GM12878 (cell line): ENCODE results near the gene MID2. TPM values are rescaled to one million over a fixed set of nuclear protein-coding genes. Genes with fewer than 3 reads are reported as not detected.

Source experiments
- ATAC-seq: fragments of 200-7000 bp; cut with Tn5 transposase; 3 replicates; pipeline ENCODE4 v1.9.1; 2020; ENCODE audit warnings: mild to moderate bottlenecking, moderate library complexity
- BruUV-seq: library from RNA; stranded (reverse); fragments of 400-500 nt; replicated peaks from 2 replicates; lab custom pipeline; 2021; lab: Mats Ljungman, UMichigan
- CTCF ChIA-PET: fragments of 300-600 bp; sonication (Branson Sonifier 250); formaldehyde crosslinking; extraction: SDS; loops from one replicate; lab custom pipeline; 2021; ENCODE audit warnings: inconsistent platforms; lab: Yijun Ruan, JAX
- POLR2A ChIA-PET: fragments of 350-600 bp; formaldehyde crosslinking; extraction: SDS; loops from one replicate; lab custom pipeline; 2021; ENCODE audit warnings: inconsistent platforms; lab: Charles Lee
- RAD21 ChIA-PET: fragments of 300-600 bp; sonication (Branson Sonifier 250); formaldehyde crosslinking; loops from one replicate; lab custom pipeline; 2023; ENCODE audit warnings: antibody characterized with exemption; ENCODE audit not compliant: unreplicated experiment; lab: Charles Lee
- SMC1A ChIA-PET: fragments of 300-600 bp; sonication (Branson Sonifier 250); formaldehyde crosslinking; loops from one replicate; lab custom pipeline; 2023; ENCODE audit not compliant: unreplicated experiment, uncharacterized antibody; lab: Charles Lee
- DNase-seq: peaks from one replicate; pipeline ENCODE4 v3.0.0-alpha.2; 2011; ENCODE audit warnings: low read depth, low spot score
- FAIRE-seq: peaks from 3 replicates; lab custom pipeline; 2011; peaks lifted over from hg19 to GRCh38; lab: Jason Lieb, UNC
- H2AFZ ChIP-seq: 2 replicates; pipeline ENCODE4 v1.6.0; 2011; ENCODE audit warnings: low read depth, low read length, control low read depth; ENCODE audit not compliant: control insufficient read depth
- H3K27ac ChIP-seq: 2 replicates; pipeline ENCODE4 v1.5.1; 2011; ENCODE audit warnings: control low read depth; ENCODE audit not compliant: control insufficient read depth, insufficient read depth
- H3K27me3 ChIP-seq, 2 experiments: replicated peaks in 1 of 2; 2 replicates each; pipeline versions ENCODE4 v1.6.0 to v1.6.1; 2011; ENCODE audit warnings: low read length in 1 of 2; ENCODE audit not compliant: control insufficient read depth in 2 of 2, insufficient read depth in 2 of 2
- H3K36me3 ChIP-seq, 2 experiments: 2 replicates each; pipeline ENCODE4 v1.5.1; 2011; ENCODE audit warnings: low read length in 1 of 2; ENCODE audit not compliant: control insufficient read depth in 2 of 2, insufficient read depth in 2 of 2
- H3K4me1 ChIP-seq: 2 replicates; pipeline ENCODE4 v1.6.1; 2011; ENCODE audit warnings: mild to moderate bottlenecking, low read length, moderate library complexity, mixed read lengths; ENCODE audit not compliant: control insufficient read depth, insufficient read depth
- H3K4me2 ChIP-seq: 2 replicates; pipeline ENCODE4 v1.6.0; 2011; ENCODE audit warnings: control low read depth; ENCODE audit not compliant: control insufficient read depth, insufficient read depth
- H3K4me3 ChIP-seq: fragments of 200-600 bp; sonication (generic); 2 replicates; pipeline ENCODE4 v1.5.1; 2016
- H3K79me2 ChIP-seq: 2 replicates; pipeline ENCODE4 v1.6.0; 2011; ENCODE audit warnings: low read length; ENCODE audit not compliant: control insufficient read depth, insufficient read depth
- H3K9ac ChIP-seq: 2 replicates; pipeline ENCODE4 v1.8.0; 2011; ENCODE audit warnings: low read length, control low read depth, mixed read lengths; ENCODE audit not compliant: control insufficient read depth, insufficient read depth
- H3K9me3 ChIP-seq: replicated peaks from 3 replicates; pipeline ENCODE4 v1.5.1; 2011; ENCODE audit warnings: mild to moderate bottlenecking, low read length; ENCODE audit not compliant: control insufficient read depth, insufficient read depth
- H4K20me1 ChIP-seq: 2 replicates; pipeline ENCODE4 v1.6.0; 2011; ENCODE audit not compliant: control insufficient read depth, insufficient read depth
- ATF7 ChIP-seq: fragments of 450-650 bp; IDR thresholded peaks from 2 replicates; pipeline ENCODE4 v1.6.1; 2016; ENCODE audit warnings: low read depth, mild to moderate bottlenecking
- BRCA1 ChIP-seq: IDR thresholded peaks from 2 replicates; pipeline ENCODE4 v1.6.1; 2011; ENCODE audit warnings: low read depth, low read length, improper control_type of control experiment
- FOS ChIP-seq: IDR thresholded peaks from 3 replicates; pipeline ENCODE4 v1.6.1; 2011; ENCODE audit warnings: borderline replicate concordance; ENCODE audit not compliant: insufficient read length; ENCODE audit errors: extremely low read depth
- HDGF ChIP-seq: fragments of 450-650 bp; IDR thresholded peaks from 2 replicates; pipeline ENCODE4 v1.6.1; 2016; ENCODE audit warnings: antibody characterized with exemption
- KAT2A ChIP-seq: conservative IDR thresholded peaks from 2 replicates; pipeline ENCODE4 v1.6.1; 2011; ENCODE audit warnings: low read depth, low read length; ENCODE audit not compliant: control insufficient read depth
- NFYA ChIP-seq: IDR thresholded peaks from 2 replicates; pipeline ENCODE4 v1.6.1; 2011; ENCODE audit warnings: low read depth, mild to moderate bottlenecking, low read length, improper control_type of control experiment, borderline replicate concordance
- PAX8 ChIP-seq: fragments of 450-650 bp; IDR thresholded peaks from 2 replicates; pipeline ENCODE4 v1.6.1; 2017; ENCODE audit warnings: mild to moderate bottlenecking, moderate library complexity
- PBX3 ChIP-seq: IDR thresholded peaks from 2 replicates; pipeline ENCODE4 v1.6.1; 2011; ENCODE audit warnings: mild to moderate bottlenecking, low read depth, low read length, moderate library complexity; ENCODE audit not compliant: insufficient replicate concordance
- POLR2A ChIP-seq: IDR thresholded peaks from 2 replicates; pipeline ENCODE4 v1.6.1; 2011; ENCODE audit warnings: low read depth, mild to moderate bottlenecking, low read length
- POLR2AphosphoS2 ChIP-seq: IDR thresholded peaks from 2 replicates; pipeline ENCODE4 v1.6.1; 2011; ENCODE audit warnings: low read depth, mild to moderate bottlenecking, low read length, improper control_type of control experiment, moderate library complexity
- SMAD5 ChIP-seq: IDR thresholded peaks from 2 replicates; pipeline ENCODE4 v1.6.1; 2016; ENCODE audit warnings: antibody characterized with exemption, low read depth
- SPI1 ChIP-seq: IDR thresholded peaks from 2 replicates; pipeline ENCODE4 v1.6.1; 2011; ENCODE audit warnings: low read depth, mild to moderate bottlenecking, low read length, moderate library complexity, borderline replicate concordance; ENCODE audit not compliant: insufficient read depth
- SRF ChIP-seq, 2 experiments: IDR thresholded peaks; 2 replicates each; pipeline ENCODE4 v1.6.1; 2011; ENCODE audit warnings: low read depth in 2 of 2, low read length in 2 of 2, mild to moderate bottlenecking in 1 of 2, moderate library complexity in 1 of 2
- WRNIP1 ChIP-seq: IDR thresholded peaks from 2 replicates; pipeline ENCODE4 v1.6.1; 2011; ENCODE audit warnings: low read depth, low read length, improper control_type of control experiment, borderline replicate concordance
- YBX1 ChIP-seq: fragments of 450-650 bp; IDR thresholded peaks from 2 replicates; pipeline ENCODE4 v1.6.1; 2016; ENCODE audit warnings: antibody characterized with exemption
- ZNF622 ChIP-seq: fragments of 450-650 bp; IDR thresholded peaks from 2 replicates; pipeline ENCODE4 v1.6.1; 2017; ENCODE audit warnings: mild to moderate bottlenecking, inconsistent platforms
- WGBS: methylation state at CpG from one replicate; pipeline ENCODE4 v1.1.6; 2016; ENCODE audit warnings: low lambda C conversion rate; ENCODE audit not compliant: insufficient replicate concordance, insufficient coverage; ENCODE audit errors: missing lambda C conversion rate; 5-methylcytosine and 5-hydroxymethylcytosine counted together
- in situ Hi-C: fragments of 300-500 bp; cut with MboI; formaldehyde crosslinking; loops from 9 replicates; pipeline ENCODE4 v1.14.3; 2018; ENCODE audit warnings: mixed read lengths
- intact Hi-C: fragments of 100-400 bp; cut with micrococcal nuclease; formaldehyde crosslinking; loops from one replicate; pipeline ENCODE4 v1.14.2; 2022; ENCODE audit not compliant: unreplicated experiment
- polyA plus RNA-seq, 11 experiments: library from polyadenylated mRNA; depleted of rRNA in 4 of 11; unstranded in 6 of 11; stranded (reverse) in 5 of 11; fragments of >200 nt; fragmentation: Nextera tagmentation in 4 of 11; fragmentation: Illumina TruSeq in 1 of 11; extraction: Ambion mirVana in 4 of 11; extraction: Trizol in 1 of 11; gene quantifications; 1 replicate in 1 of 11; 2 replicates in 10 of 11; pipeline versions ENCODE4 v1.2.1 to v1.2.3, GENCODE V29; 2011 to 2016; ENCODE audit warnings: inconsistent platforms in 2 of 11, missing spikeins in 2 of 11, low read depth in 1 of 11
- total RNA-seq, 4 experiments: library from RNA; depleted of rRNA in 3 of 4; stranded (reverse); fragments of >200 nt in 3 of 4; fragmentation: Illumina TruSeq in 1 of 4; extraction: Trizol in 1 of 4; gene quantifications; 2 replicates each; pipeline versions ENCODE4 v1.2.1 to v1.2.3, GENCODE V29; 2013 to 2021
- TF ChIP-seq, protein P1 (sequence below): fragments of 450-650 bp; formaldehyde crosslinking; IDR thresholded peaks from 2 replicates; pipeline ENCODE4 v1.5.0; 2022; ENCODE audit warnings: mild to moderate bottlenecking, missing genetic modification characterization
- TF ChIP-seq, protein P2 (sequence below): fragments of 150-350 bp; IDR thresholded peaks from 2 replicates; pipeline ENCODE4 v1.6.1; 2016; ENCODE audit warnings: low read depth, low read length

MID2 gene
- total and polyA plus RNA-seq, 10 of the 15 experiments (the other 5 are each of a cell fraction or from before 2014, with no cell fraction given): 0.04 to 0.21 TPM; not detected in 8

GRCh38 chrX:107861056-107861455, 35.4 kb downstream of the MID2 start:
- H3K79me2 ChIP-seq: no peaks in the 10 kb centered on the region
- no peak for ATAC-seq
- RAD21 ChIA-PET: no interaction called here
- POLR2A ChIA-PET: no interaction called here
- in situ Hi-C loops (no loop called here), intact Hi-C loops (no loop called here)
- H3K4me2 ChIP-seq: no peak overlapping the region
- CTCF ChIA-PET: no interaction called here
- no peaks in the 10 kb centered on the region for H3K4me1 ChIP-seq
- no TSS peak for BruUV-seq
- H3K27me3 ChIP-seq: no peaks in the 10 kb centered on the region; a peak in 1 of 4 replicates
- H2AFZ ChIP-seq: no peak overlapping the region
- WGBS: 51% methylated on average over 4 of the region's 4 CpGs
- DNase-seq: no peak
- no peaks in the 10 kb centered on the region for H3K9me3 ChIP-seq
- SMC1A ChIA-PET: no interaction called here
- no peak overlapping the region for H3K4me3 ChIP-seq
- no peak for FAIRE-seq
- no peaks in the 10 kb centered on the region for H3K36me3 ChIP-seq
- no peak overlapping the region for H3K9ac ChIP-seq
- H4K20me1 ChIP-seq: no peaks in the 10 kb centered on the region
- H3K27ac ChIP-seq: no peak overlapping the region
- no peak for TF ChIP-seq PBX3
- no peak for TF ChIP-seq NFYA
- no peak for TF ChIP-seq SPI1
- TF ChIP-seq BRCA1: no peak
- no peak for TF ChIP-seq WRNIP1
- TF ChIP-seq SRF (IDR thresholded peaks at IDR 0.05; ENCODE audit: low read depth in 2 of 2, low read length in 2 of 2): no peak
- no peak for TF ChIP-seq POLR2A
- no peak for TF ChIP-seq HDGF
- no peak for TF ChIP-seq FOS
- TF ChIP-seq, protein P1, sequence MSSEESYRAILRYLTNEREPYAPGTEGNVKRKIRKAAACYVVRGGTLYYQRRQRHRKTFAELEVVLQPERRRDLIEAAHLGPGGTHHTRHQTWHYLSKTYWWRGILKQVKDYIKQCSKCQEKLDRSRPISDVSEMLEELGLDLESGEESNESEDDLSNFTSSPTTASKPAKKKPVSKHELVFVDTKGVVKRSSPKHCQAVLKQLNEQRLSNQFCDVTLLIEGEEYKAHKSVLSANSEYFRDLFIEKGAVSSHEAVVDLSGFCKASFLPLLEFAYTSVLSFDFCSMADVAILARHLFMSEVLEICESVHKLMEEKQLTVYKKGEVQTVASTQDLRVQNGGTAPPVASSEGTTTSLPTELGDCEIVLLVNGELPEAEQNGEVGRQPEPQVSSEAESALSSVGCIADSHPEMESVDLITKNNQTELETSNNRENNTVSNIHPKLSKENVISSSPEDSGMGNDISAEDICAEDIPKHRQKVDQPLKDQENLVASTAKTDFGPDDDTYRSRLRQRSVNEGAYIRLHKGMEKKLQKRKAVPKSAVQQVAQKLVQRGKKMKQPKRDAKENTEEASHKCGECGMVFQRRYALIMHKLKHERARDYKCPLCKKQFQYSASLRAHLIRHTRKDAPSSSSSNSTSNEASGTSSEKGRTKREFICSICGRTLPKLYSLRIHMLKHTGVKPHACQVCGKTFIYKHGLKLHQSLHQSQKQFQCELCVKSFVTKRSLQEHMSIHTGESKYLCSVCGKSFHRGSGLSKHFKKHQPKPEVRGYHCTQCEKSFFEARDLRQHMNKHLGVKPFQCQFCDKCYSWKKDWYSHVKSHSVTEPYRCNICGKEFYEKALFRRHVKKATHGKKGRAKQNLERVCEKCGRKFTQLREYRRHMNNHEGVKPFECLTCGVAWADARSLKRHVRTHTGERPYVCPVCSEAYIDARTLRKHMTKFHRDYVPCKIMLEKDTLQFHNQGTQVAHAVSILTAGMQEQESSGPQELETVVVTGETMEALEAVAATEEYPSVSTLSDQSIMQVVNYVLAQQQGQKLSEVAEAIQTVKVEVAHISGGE (CRISPR knock-in tag): no peak
- no peak for TF ChIP-seq SMAD5
- TF ChIP-seq ZNF622: no peak
- no peak for TF ChIP-seq PAX8
- no peak for TF ChIP-seq ATF7
- TF ChIP-seq YBX1: no peak
- no peak for TF ChIP-seq POLR2AphosphoS2
- TF ChIP-seq, protein P2, sequence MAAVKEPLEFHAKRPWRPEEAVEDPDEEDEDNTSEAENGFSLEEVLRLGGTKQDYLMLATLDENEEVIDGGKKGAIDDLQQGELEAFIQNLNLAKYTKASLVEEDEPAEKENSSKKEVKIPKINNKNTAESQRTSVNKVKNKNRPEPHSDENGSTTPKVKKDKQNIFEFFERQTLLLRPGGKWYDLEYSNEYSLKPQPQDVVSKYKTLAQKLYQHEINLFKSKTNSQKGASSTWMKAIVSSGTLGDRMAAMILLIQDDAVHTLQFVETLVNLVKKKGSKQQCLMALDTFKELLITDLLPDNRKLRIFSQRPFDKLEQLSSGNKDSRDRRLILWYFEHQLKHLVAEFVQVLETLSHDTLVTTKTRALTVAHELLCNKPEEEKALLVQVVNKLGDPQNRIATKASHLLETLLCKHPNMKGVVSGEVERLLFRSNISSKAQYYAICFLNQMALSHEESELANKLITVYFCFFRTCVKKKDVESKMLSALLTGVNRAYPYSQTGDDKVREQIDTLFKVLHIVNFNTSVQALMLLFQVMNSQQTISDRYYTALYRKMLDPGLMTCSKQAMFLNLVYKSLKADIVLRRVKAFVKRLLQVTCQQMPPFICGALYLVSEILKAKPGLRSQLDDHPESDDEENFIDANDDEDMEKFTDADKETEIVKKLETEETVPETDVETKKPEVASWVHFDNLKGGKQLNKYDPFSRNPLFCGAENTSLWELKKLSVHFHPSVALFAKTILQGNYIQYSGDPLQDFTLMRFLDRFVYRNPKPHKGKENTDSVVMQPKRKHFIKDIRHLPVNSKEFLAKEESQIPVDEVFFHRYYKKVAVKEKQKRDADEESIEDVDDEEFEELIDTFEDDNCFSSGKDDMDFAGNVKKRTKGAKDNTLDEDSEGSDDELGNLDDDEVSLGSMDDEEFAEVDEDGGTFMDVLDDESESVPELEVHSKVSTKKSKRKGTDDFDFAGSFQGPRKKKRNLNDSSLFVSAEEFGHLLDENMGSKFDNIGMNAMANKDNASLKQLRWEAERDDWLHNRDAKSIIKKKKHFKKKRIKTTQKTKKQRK: no peak
- TF ChIP-seq KAT2A: no peak
